Glomerular visceral epithelial cell (primary cell): ENCODE data around the gene CD38.
A peak's percentile ranks its signal among the peaks of the same experiment; 100 is the strongest.
"Not testable (repeated sequence)": the region's sequence is repeated elsewhere in the genome, so short reads cannot be mapped to it uniquely, and the experiment has no call there.

Experiments used
- DNase-seq: peaks from one replicate; pipeline ENCODE4 v3.0.0-alpha.2; 2016; ENCODE audit errors: extremely low spot score

Gene CD38

DNA sequence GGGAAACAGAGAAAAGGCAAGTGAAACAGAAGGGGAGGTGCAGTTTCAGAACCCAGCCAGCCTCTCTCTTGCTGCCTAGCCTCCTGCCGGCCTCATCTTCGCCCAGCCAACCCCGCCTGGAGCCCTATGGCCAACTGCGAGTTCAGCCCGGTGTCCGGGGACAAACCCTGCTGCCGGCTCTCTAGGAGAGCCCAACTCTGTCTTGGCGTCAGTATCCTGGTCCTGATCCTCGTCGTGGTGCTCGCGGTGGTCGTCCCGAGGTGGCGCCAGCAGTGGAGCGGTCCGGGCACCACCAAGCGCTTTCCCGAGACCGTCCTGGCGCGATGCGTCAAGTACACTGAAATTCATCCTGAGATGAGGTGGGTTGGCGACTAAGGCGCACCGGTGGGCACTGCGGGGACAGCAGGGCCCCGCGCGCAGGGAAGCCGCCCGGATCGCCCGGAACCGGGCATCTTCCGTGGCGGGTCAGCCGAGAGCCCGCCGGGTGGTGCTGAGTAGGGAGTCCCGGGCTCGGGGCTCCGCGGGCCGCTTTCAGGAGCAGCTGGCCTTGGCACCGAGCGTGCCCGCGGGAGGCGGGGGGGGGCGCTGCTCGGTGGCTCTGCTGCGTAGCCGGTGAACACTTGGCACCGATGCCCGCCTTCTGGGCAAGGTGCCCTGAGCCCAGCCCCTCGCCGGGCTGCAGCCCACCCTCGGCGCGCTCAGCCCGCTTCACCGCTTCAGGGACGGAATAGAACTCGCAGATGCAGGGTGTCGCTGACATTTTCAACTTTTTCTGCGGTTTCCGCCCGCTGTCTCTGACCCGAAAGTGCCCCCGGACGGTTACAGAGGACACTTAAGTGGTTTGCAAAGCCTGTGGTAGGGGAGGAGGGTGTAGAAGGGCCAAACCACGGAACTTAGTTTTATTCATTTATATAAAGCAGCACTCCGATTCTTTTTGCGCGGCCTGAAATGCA, at the start of gene CD38:
TSS of gene CD38 (plus strand) at position 40 of the 953 bp plus-strand sequence. CDS start at position 127, 87 bp downstream.
- DNase-seq, result peak; percentile 21

DNA sequence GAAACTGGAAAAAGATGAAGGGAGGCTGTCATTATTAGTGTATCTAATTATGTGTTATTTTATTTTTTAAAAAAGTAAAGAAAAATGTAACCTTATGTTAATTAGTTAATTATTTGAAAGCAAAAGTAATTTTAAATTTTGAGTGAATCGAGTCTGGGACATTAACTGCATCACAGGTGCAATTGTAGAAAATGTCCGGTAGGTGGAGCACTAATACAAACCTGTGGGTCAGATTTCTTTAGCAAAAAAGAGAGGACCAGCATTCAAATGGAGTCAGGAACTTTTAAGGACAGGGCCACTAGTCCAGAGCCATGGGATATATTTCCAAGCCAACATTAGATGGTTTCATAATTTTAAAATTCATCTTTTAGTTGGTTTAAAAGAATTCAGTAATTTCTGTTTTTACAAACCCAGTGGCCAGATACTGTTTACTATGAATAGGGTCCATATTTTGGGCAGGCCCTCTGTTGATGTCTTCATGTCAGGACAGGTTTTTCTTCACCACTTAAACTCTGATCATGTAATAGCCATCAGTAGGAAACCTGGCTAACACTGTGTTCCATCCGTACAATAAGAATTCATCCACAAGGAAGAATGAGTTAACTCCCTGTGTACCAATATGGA, 48.1 kb upstream of the CD38 start:
- DNase-seq, result peak; percentile 49

DNA sequence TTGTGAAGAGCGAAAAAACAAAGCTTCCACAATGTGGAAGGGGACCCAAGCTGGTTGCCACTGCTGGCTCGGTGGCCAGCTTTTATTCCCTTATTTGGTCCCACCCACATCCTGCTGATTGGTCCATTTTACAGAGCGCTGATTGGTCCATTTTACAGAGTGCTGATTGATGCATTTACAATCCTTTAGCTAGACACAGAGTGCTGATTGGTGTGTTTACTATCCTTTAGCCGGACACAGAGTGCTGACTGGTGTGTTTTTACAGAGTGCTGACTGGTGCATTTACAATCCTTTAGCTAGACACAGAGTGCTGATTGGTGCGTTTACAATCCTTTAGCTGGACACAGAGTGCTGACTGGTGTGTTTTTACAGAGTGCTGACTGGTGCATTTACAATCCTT, 45.1 kb upstream of the CD38 start:
- DNase-seq, result not testable (repeated sequence)

DNA sequence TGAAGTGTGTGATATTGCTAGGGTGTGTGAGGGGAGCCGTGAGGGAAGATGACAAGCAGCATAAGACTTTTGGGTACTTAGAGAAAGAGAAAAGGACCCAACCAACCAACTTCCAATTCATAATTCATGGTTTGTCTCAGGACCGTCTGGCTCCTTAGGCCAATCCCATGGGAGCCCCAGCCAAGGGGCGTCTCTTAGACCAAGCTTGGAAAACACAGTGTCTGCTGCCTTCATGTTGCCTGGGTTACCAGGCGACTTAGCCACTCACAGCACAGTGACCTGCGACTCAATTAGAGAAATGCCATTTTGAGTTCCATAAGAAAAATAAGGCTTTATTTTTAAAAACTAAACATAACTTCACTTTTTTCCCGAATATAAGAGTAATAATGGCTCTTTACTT, 42.6 kb upstream of the CD38 start:
- no peak for DNase-seq

DNA sequence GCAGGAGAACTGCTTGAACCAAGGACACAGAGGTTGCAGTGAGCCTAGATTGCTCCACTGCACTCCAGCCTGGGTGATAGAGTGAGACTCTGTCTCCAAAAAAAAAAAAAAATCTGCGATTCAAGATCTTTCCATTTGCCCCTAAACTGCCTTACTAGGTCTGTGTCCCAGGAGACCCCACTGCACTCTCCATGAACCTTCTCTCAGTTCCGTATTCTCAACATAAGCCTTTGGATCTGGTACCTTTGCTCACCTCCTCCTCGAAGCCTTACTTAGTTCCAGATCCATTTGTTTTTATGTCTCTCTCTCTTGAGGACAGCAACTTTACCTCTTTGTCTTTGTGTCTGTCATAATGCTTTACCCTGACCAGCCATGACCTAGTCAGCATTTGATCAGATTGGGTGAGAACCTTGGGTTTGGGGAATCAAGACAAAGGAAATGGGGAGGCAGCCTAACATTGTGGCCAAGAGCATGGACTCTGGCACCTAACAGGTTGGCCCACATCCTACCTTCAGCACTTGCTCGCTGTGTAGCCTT, 41.5 kb upstream of the CD38 start:
- DNase-seq, result no peak

DNA sequence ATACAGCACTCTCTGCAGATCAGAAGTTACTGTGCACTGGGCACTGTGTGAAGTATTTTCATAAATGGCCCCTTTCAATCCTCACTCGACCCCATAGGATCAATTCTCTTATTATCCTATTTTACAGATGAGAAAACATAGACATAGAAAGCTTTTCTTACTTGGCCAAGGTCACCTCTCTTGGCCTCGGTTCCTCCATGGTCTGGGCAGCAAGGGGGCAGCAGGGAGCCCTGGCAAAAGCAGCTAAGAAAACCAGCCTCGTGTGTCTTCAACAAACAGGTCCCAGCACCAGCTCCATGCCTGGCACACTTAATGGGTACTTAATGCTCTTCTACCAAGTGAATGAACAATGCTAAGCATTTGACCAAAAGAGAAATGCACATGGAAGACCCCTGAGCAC, 40.9 kb upstream of the CD38 start:
- no peak for DNase-seq

DNA sequence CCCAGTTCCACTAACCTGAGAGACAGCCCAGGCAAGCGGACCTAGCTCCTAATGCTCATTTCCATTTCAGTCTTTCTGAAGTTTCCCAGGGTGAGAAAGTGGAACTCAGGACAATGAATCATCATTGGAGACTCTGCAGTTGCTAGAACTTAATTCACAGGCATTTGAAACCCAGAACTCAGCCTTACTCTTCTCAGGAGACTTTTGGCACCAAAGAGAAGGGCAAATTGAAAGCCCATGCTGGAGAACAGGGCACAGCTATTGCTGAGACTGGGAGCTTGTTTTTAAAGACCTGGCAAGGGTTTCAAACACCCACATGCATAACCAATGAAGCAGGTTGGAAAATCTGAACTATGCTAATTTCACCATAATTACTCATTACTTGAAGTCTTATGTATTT, 39.3 kb upstream of the CD38 start:
- DNase-seq, result no peak

DNA sequence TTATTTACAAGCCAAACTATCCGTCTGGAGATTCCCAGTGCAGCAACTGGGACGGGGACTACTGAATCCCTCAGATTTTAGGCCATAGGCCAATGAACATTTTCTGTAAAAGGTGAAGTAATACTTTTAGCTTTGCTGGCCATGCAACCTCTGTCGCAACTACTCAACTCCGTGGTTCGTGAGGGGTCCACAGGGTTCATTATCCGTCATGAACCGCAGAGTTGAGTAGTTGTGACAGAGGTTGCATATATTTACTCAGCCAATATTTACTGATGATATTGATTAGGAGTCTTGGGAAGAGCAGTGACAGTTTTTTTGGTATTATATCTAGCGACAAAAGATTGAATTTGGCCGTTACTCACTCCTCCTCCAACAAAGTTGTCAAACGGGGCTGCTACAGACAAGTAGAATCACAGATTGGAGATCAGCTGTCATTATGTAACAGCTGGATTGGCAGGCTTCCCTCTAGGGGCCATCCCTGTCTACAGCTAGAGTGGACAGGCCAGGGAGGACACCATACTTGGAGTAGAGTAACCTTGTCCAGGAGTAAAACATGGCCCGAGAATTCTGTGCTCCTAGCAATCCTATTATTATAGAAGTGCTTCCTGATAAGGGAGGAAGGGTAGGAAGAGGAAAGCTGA, 37.2 kb upstream of the CD38 start:
- DNase-seq, result no peak

DNA sequence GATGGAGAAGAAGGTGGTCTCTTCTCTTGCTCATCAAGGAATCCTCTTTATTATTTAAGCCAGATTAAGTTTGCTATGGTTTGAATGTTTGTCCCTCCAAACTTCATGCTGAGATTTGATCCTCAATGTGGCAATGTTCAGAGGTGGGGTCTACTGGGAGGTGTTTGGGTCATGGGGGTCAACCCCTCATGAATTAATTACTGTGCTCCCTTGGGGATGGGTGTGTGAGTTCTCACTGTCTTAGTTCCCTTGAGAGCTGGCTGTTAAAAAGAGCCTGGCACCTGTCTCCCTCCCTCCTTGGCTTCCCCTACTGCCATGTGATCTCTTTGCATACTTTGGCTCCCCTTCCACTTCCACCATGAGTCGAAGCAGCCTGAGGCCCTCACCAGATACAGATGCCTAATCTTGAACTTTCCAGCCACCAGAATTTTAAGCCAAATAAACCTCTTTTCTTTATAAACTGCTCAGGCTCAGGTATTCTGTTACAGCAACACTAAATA, 36.0 kb upstream of the CD38 start:
- no peak for DNase-seq

DNA sequence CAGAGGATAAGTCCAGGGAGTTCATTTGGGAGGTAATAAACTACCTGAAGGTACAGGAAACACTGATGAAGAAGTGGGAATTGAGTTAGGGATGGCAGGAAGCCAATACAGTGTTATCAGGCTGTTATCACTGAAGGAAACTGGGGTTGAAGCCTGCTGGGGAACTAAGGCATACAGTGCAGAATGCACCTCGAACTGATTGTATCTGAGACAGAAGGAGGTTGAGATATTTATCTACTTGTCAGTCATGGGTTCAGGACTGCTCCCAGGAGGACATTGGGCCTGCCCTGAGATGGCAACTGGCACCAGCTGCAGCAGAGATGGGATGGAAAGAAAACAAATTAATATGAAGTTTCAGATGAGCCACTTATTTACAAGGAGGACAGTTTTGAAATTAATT, 35.5 kb upstream of the CD38 start:
- no peak for DNase-seq

DNA sequence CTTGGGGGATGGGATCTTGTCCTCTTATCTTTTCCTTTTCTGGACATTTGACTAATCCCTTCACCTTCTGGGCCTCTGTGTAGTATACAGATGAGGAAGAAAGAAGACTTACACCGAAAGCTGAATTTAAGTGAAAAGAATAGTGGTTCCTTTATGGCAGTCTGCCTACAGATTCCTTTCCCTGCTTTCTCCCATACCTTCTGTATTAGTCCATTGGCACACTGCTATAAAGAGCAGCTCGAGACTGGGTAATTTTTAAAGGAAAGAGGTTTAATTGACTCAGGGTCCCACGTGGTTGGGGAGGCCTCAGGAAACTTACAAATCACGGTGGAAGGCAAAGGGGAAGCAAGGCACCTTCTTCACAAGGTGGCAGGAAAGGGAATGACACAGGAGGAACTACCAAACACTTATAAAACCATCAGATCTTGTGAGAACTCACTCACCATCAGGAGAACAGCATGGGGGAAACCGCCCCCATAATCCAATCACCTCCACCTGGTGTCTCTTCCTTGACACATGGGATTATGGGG, 34.0 kb upstream of the CD38 start:
- DNase-seq, result no peak

DNA sequence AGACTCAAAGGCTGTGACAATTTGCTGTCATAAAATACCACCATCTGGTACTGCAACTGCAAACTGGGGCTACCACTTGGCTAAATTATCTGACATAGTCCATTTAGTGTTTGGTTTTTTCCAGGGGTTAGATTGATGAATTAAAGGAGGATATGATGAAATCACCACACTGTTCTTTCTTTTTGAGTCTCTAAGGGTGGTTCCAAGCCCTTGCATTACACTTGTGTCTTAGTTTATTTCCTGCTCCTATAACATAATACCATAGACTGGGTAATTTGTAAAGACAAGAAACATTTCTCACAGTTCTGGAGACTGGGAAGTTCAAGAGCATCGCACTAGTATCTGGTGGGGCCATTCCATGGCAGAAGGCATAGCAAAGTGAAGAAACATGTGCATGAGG, 32.0 kb upstream of the CD38 start:
- DNase-seq, result no peak

DNA sequence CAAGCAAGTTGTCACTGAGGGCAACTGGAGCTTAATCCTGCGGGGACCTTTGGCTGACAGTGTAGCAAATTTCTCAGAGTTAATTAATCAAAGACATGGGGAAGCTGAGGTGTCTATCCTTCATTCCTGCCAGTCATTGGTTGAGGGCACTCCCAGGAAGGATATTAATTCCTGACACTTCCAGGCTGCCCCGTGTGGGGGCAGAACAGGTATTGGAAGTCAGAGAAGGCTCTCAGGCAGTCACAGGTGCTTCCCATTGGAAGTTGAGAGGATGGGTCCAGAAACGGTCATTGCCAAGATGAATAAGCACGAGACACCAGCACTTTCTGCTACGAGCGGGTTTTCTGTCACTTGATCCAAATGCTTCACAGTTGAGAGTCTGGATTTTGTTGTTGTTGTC, 29.1 kb upstream of the CD38 start:
- DNase-seq, result no peak

DNA sequence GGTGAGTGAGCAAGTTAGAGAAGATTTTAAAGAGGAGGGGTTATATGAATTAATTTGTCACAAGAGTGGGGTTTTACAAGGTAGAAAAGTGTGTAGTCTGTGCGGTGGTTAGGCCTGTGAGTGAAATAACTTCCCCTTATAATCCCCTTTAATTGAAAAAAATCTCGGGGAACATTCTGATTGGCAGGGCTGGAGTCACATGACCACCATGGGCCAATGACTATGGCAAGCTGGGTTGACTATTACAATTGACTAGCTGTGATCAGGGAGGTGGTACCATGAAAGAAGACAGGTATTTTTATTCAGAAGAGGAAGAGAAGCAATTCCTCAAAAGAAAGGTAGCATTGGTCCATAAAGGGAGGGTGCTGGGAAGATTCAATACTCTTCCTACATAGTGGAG, 27.0 kb upstream of the CD38 start:
- no peak for DNase-seq

DNA sequence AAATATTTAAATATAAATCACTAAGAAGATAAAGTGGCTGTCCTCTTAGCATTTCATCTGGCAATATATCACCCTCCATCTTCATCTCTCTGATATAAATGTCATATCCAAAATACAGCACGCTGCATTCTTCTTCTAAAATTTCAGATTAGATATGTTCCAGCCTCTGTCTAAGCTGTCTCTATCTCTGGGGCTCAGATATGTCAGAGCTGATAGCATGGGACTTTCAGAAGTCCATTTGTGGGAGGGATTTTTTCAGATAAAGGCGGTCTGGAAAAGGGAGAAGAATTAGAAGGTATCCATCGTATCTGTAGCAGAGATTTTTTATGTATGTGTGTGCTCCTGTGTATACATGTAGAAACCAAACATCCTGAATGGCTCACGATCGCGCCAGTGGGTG, 25.0 kb upstream of the CD38 start:
- DNase-seq, result no peak

DNA sequence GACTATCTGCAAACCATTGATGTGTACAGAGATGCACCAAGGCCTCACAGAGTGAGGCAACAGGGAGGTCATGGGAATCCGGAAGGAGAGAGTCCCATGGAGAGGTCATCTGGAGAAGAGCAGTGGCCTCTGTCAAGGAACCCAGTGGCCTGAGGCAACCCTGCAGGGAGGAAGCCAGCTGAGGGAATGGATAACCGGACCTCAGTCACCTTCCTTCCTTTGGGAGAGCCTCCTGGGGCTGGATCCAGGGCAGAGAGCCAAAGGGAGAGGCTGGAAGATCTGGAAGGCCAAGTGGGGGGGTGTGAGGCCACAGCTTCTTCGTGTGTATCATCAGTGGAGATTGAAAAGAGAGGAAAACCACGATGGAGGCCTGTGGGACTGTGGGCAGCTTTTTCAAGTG, 24.3 kb upstream of the CD38 start:
- DNase-seq, result peak; percentile 25

DNA sequence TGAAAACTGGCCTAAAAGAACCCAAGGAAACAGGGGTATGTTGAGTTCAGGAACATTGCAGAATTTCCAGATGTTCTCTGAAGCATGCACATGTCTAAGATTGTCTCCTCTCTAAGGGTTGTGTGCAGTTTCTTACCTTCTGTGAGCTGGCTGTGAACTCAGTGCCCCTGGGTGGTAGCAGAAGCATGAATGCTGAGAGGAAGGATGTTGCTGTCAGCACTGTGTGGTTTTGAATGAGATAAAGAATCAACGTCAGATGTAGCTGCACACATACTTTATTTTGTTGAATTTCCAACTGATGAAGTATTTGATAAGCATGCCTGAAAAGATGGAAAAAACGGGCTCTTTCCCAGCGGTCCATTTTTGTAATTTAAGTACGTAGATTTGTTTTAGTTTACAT, 23.8 kb upstream of the CD38 start:
- peak; percentile 11 for DNase-seq

DNA sequence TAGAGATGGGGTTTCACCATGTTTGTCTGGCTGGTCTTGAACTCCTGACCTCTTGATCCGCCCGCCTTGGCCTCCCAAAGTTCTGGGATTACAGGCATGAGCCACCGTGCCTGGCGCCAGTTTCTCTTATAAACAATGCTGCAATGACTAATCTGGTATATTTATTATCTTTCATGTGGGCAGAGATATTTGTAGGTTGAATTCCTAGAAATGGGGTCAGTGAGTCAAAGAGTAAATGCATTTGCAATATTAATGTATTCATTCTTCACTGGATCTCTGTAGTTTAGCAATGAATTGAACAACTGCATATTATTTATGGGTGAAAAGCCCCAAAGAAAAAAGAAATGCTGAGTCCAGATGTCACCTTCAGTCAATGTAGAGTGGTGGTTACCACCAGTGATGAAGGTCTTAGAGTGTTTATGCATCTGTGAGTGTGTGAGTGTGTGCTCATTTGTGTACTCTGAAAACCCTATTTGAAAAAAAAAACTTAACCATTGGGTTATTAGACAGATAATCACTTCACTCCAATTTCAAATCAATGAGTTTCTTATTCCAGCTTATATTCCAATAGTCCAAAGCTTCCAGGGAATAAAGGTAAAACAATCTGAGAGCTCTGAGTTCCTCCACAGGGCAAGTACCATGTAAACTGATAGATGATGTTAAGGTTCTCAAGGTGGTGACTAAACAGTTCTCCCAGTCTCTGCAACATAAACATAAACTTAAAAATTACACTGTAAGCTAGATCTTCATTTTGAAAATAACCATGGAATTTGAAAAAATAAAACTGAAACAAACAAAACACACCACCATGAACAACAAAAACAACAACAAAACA, 22.6 kb upstream of the CD38 start:
- DNase-seq, result peak; percentile 18

DNA sequence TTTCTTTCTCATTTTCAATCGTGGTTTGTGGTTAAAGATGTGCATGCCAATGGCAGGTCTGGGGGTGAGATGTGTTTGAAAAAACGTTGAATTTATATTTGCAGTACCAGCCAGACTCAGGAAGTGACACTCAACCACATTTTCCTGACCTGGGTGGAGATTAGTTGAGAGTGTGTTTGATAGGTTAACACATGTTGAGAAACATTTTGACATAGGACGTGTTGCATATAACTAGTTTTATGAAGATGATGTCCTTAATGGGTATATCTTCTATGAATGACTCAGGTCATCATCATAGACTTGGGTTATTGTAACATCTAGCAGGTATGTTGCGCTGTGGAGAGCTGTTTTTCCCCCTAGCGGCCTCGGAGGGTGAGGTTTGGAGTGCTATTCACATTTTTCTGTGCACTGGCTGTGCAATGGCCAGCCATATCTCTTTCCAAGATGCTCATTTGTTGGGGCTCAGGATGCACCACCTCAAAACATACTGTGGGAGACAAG, 21.7 kb upstream of the CD38 start:
- peak; percentile 71 for DNase-seq

DNA sequence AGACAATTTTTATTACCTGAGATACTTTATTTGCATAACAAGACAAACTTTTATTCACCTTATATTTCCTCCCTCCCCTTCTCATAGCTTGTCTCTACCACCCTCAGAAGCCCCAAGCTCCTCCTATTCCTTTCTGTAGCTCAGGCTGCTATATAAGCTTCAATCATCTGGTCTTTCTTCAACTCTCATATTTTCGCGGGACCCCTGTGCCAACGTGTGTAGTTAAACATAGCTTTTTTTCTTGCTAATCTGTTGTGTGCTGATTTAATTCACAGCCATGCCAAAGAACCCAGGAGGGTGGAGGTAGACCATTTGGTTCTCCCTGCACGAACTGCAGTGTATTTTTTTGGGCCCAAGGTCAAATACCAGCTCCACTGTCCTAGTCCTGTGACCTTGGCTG, 21.1 kb upstream of the CD38 start:
- no peak for DNase-seq

DNA sequence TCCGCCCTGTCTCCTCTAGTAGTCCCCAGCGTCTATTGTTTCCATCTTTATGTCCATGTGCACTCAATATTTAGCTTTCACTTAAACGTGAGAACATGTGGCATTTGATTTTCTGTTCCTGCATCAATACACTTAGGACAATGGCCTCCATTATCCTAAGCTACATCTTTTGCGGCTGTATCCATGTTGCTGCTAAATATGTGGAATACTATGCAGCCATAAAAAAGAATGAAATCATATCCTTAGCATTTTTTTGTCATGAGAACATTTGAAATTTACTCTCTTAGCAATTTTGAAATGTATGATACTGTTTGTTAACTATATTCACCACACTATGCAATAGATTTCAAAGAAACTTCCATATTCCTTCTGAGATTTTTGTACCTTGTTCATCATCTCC, 19.8 kb upstream of the CD38 start:
- DNase-seq, result no peak
